H9 (cell line): ENCODE results near the gene LAMC2. TPM values are rescaled to one million over a fixed set of nuclear protein-coding genes. Genes with fewer than 3 reads are reported as not detected.

Experiments used
- DNase-seq: peaks from one replicate; pipeline ENCODE4 v3.0.0-alpha.2; 2017
- H2AFZ ChIP-seq: one replicate; pipeline ENCODE4 v1.6.1; 2013; ENCODE audit warnings: mild to moderate bottlenecking, low read length, control low read depth, moderate library complexity
- H2AK5ac ChIP-seq: 2 replicates; pipeline ENCODE4 v1.6.1; 2013; ENCODE audit warnings: low read length, control low read depth, mixed read lengths; ENCODE audit not compliant: insufficient read length
- H2BK120ac ChIP-seq: one replicate; pipeline ENCODE4 v1.6.1; 2013; ENCODE audit warnings: low read depth, mild to moderate bottlenecking, low read length, control low read depth, inconsistent platforms; ENCODE audit not compliant: poor library complexity, severe bottlenecking
- H2BK12ac ChIP-seq: 2 replicates; pipeline ENCODE4 v1.6.1; 2013; ENCODE audit warnings: low read length, control low read depth, mixed read lengths, low read depth; ENCODE audit not compliant: insufficient read length
- H2BK15ac ChIP-seq: 2 replicates; pipeline ENCODE4 v1.6.1; 2013; ENCODE audit warnings: low read depth, low read length, control low read depth
- H2BK20ac ChIP-seq: one replicate; pipeline ENCODE4 v1.6.1; 2013; ENCODE audit warnings: low read depth, mild to moderate bottlenecking, low read length, control low read depth, inconsistent platforms; ENCODE audit not compliant: poor library complexity, severe bottlenecking
- H2BK5ac ChIP-seq: 2 replicates; pipeline ENCODE4 v1.6.1; 2013; ENCODE audit warnings: low read length, control low read depth, mixed read lengths; ENCODE audit not compliant: insufficient read length
- H3K14ac ChIP-seq: 2 replicates; pipeline ENCODE4 v1.6.1; 2013; ENCODE audit warnings: low read length, control low read depth; ENCODE audit not compliant: insufficient read depth
- H3K18ac ChIP-seq: 2 replicates; pipeline ENCODE4 v1.6.1; 2013; ENCODE audit warnings: low read depth, mild to moderate bottlenecking, mixed read lengths, low read length, control low read depth; ENCODE audit not compliant: insufficient read length
- H3K23ac ChIP-seq: 2 replicates; pipeline ENCODE4 v1.6.1; 2013; ENCODE audit warnings: low read length, control low read depth, mixed read lengths, low read depth; ENCODE audit not compliant: insufficient read length
- H3K23me2 ChIP-seq: 2 replicates; pipeline ENCODE4 v1.6.1; 2013; ENCODE audit warnings: low read depth, mild to moderate bottlenecking, mixed read lengths, low read length, control low read depth; ENCODE audit not compliant: insufficient read length, poor library complexity, severe bottlenecking
- H3K27ac ChIP-seq: 2 replicates; pipeline ENCODE4 v1.5.1; 2013; ENCODE audit warnings: low read length, control low read depth, mixed read lengths, low read depth; ENCODE audit not compliant: insufficient read length
- H3K27me3 ChIP-seq: 2 replicates; pipeline ENCODE4 v1.6.1; 2013; ENCODE audit warnings: low read length, control low read depth, inconsistent platforms; ENCODE audit not compliant: insufficient read depth
- H3K4ac ChIP-seq: 2 replicates; pipeline ENCODE4 v1.6.1; 2013; ENCODE audit warnings: low read depth, mild to moderate bottlenecking, control low read depth, inconsistent platforms, low read length, moderate library complexity
- H3K4me1 ChIP-seq: 2 replicates; pipeline ENCODE4 v1.6.1; 2013; ENCODE audit warnings: low read length, control low read depth, inconsistent platforms; ENCODE audit not compliant: insufficient read depth
- H3K4me2 ChIP-seq: 2 replicates; pipeline ENCODE4 v1.6.1; 2013; ENCODE audit warnings: low read length, control low read depth, mixed read lengths; ENCODE audit not compliant: insufficient read length, insufficient read depth
- H3K56ac ChIP-seq: 2 replicates; pipeline ENCODE4 v1.6.1; 2013; ENCODE audit warnings: low read depth, mild to moderate bottlenecking, mixed read lengths, low read length, control low read depth; ENCODE audit not compliant: insufficient read length
- H3K79me1 ChIP-seq: 2 replicates; pipeline ENCODE4 v1.6.1; 2013; ENCODE audit warnings: low read depth, mild to moderate bottlenecking, moderate library complexity, low read length, control low read depth, inconsistent platforms; ENCODE audit not compliant: insufficient read depth, poor library complexity, severe bottlenecking
- H3K79me2 ChIP-seq: 2 replicates; pipeline ENCODE4 v1.6.1; 2013; ENCODE audit warnings: low read length, control low read depth, inconsistent platforms; ENCODE audit not compliant: insufficient read depth
- H3K9ac ChIP-seq: 2 replicates; pipeline ENCODE4 v1.6.1; 2013; ENCODE audit warnings: low read length, control low read depth, mixed read lengths; ENCODE audit not compliant: insufficient read length; ENCODE audit errors: extremely low read depth
- H3K9me3 ChIP-seq: one replicate; pipeline ENCODE4 v1.6.1; 2013; ENCODE audit warnings: low read depth, low read length, inconsistent platforms; ENCODE audit not compliant: control insufficient read depth
- H3T11ph ChIP-seq: one replicate; pipeline ENCODE4 v1.6.1; 2013; ENCODE audit warnings: mild to moderate bottlenecking, low read length, control low read depth, inconsistent platforms
- H4K20me1 ChIP-seq: one replicate; pipeline ENCODE4 v1.6.1; 2013; ENCODE audit not compliant: control insufficient read depth, insufficient read length, insufficient read depth
- H4K5ac ChIP-seq: 2 replicates; pipeline ENCODE4 v1.6.1; 2013; ENCODE audit warnings: low read depth, mild to moderate bottlenecking, mixed read lengths, low read length, control low read depth; ENCODE audit not compliant: insufficient read length
- H4K8ac ChIP-seq: replicated peaks from 2 replicates; pipeline ENCODE4 v1.6.1; 2013; ENCODE audit warnings: low read length, control low read depth, mixed read lengths, low read depth; ENCODE audit not compliant: insufficient read length
- H4K91ac ChIP-seq: 2 replicates; pipeline ENCODE4 v1.6.1; 2013; ENCODE audit warnings: low read depth, mild to moderate bottlenecking, moderate library complexity, mixed read lengths, low read length, control low read depth; ENCODE audit not compliant: insufficient read length
- H3K27ac Mint-ChIP-seq, 3 experiments: 2 replicates in 2 of 3; 3 replicates in 1 of 3; pipeline ENCODE4 v1.8.0; 2020 to 2021; ENCODE audit warnings: mixed read lengths in 3 of 3, mild to moderate bottlenecking in 1 of 3, moderate library complexity in 1 of 3
- H3K27me3 Mint-ChIP-seq: 2 replicates; pipeline ENCODE4 v1.8.0; 2021; ENCODE audit warnings: low read depth, mild to moderate bottlenecking, moderate library complexity, mixed read lengths
- H3K36me3 Mint-ChIP-seq, 3 experiments: 2 replicates in 2 of 3; 3 replicates in 1 of 3; pipeline ENCODE4 v1.8.0; 2020 to 2021; ENCODE audit warnings: low read depth in 3 of 3, mixed read lengths in 3 of 3; ENCODE audit not compliant: insufficient read depth in 1 of 3
- H3K4me1 Mint-ChIP-seq, 2 experiments: 2 replicates each; pipeline ENCODE4 v1.8.0; 2020; ENCODE audit warnings: mixed read lengths in 2 of 2
- H3K4me3 Mint-ChIP-seq, 2 experiments: 2 replicates in 1 of 2; 3 replicates in 1 of 2; pipeline ENCODE4 v1.8.0; 2020 to 2021; ENCODE audit warnings: mild to moderate bottlenecking in 2 of 2, mixed read lengths in 2 of 2, moderate library complexity in 1 of 2
- H3K9me3 Mint-ChIP-seq, 2 experiments: 2 replicates in 1 of 2; 3 replicates in 1 of 2; pipeline ENCODE4 v1.8.0; 2020; ENCODE audit warnings: mild to moderate bottlenecking in 2 of 2, mixed read lengths in 2 of 2, moderate library complexity in 1 of 2
- WGBS: extraction: QIAGEN DNeasy Blood & Tissue Kit; methylation state at CpG from one replicate; pipeline ENCODE4 v1.1.7; 2013; ENCODE audit warnings: missing lambda C conversion rate, low lambda C conversion rate, mixed read lengths; ENCODE audit not compliant: insufficient read length; ENCODE audit errors: extremely low coverage; 5-methylcytosine and 5-hydroxymethylcytosine counted together
- total RNA-seq: library from RNA; stranded (reverse); gene quantifications from 2 replicates; pipeline ENCODE4 v1.2.1, GENCODE V29; 2021
- TF ChIP-seq, protein P1 (sequence below): fragments of 200-600 bp; sonication (generic); conservative IDR thresholded peaks from 3 replicates; pipeline ENCODE4 v1.8.0; 2021; ENCODE audit warnings: antibody characterized with exemption, mild to moderate bottlenecking

Gene LAMC2
- total RNA-seq, 1 experiment from 2014 or later = 7.4 TPM

DNA sequence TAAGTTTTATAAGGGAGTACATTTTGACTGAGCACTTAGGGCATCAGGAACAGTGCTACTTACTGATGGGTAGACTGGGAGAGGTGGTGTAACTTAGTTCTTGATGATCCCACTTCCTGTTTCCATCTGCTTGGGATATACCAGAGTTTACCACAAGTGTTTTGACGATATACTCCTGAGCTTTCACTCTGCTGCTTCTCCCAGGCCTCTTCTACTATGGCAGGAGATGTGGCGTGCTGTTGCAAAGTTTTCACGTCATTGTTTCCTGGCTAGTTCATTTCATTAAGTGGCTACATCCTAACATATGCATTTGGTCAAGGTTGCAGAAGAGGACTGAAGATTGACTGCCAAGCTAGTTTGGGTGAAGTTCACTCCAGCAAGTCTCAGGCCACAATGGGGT, 41.3 kb upstream of the LAMC2 start:
- Mint-ChIP-seq H3K27ac (peak overlapping the region in 1 of 3 experiments; percentile 55; a peak in 2 of 7 replicates), H3K36me3 (peaks cover 2 to 16% (median 5%) of the 10 kb centered on the region in 3 experiments; a peak in 6 of 7 replicates), H3K4me3 (no peak overlapping the region), H3K4me1 (peaks cover 0 to 8% of the 10 kb centered on the region in 2 experiments; a peak in 2 of 4 replicates), H3K9me3 (no peaks in the 10 kb centered on the region), H3K27me3 (no peaks in the 10 kb centered on the region; the same call in 1 of the 2 replicates)
- no peaks in the 10 kb centered on the region for H3K23me2 ChIP-seq
- DNase-seq = no peak
- H2BK5ac ChIP-seq = no peak overlapping the region
- no peak overlapping the region for H4K8ac ChIP-seq
- H4K5ac ChIP-seq = no peak overlapping the region
- no peak overlapping the region for H3K4me2 ChIP-seq
- H3K79me2 ChIP-seq = no peaks in the 10 kb centered on the region
- no peak overlapping the region for H3K56ac ChIP-seq
- no peak overlapping the region for H3K14ac ChIP-seq
- no peaks in the 10 kb centered on the region for H3K27me3 ChIP-seq
- H2BK120ac ChIP-seq = no peak overlapping the region
- no peak overlapping the region for H2BK12ac ChIP-seq
- H2AFZ ChIP-seq = no peak overlapping the region
- H3K4me1 ChIP-seq = no peaks in the 10 kb centered on the region
- H3T11ph ChIP-seq = no peak overlapping the region
- no peak overlapping the region for H3K18ac ChIP-seq
- no CpG with 5 or more reads among the region's 3 CpGs for WGBS
- H2BK20ac ChIP-seq = no peak overlapping the region
- no peak overlapping the region for H2BK15ac ChIP-seq
- H3K4ac ChIP-seq = no peak overlapping the region
- no peaks in the 10 kb centered on the region for H4K20me1 ChIP-seq
- H3K27ac ChIP-seq = no peak overlapping the region
- TF ChIP-seq, protein P1, sequence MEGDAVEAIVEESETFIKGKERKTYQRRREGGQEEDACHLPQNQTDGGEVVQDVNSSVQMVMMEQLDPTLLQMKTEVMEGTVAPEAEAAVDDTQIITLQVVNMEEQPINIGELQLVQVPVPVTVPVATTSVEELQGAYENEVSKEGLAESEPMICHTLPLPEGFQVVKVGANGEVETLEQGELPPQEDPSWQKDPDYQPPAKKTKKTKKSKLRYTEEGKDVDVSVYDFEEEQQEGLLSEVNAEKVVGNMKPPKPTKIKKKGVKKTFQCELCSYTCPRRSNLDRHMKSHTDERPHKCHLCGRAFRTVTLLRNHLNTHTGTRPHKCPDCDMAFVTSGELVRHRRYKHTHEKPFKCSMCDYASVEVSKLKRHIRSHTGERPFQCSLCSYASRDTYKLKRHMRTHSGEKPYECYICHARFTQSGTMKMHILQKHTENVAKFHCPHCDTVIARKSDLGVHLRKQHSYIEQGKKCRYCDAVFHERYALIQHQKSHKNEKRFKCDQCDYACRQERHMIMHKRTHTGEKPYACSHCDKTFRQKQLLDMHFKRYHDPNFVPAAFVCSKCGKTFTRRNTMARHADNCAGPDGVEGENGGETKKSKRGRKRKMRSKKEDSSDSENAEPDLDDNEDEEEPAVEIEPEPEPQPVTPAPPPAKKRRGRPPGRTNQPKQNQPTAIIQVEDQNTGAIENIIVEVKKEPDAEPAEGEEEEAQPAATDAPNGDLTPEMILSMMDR = no peak
- no peak overlapping the region for H2AK5ac ChIP-seq
- no peaks in the 10 kb centered on the region for H3K9me3 ChIP-seq
- H3K23ac ChIP-seq = no peak overlapping the region
- H4K91ac ChIP-seq = no peak overlapping the region
- H3K79me1 ChIP-seq = no peaks in the 10 kb centered on the region
- no peak overlapping the region for H3K9ac ChIP-seq
